Endodermal cell (in vitro differentiated cells): ENCODE results near the gene ALDH9A1. TPM values are rescaled to one million over a fixed set of nuclear protein-coding genes. Genes with fewer than 3 reads are reported as not detected.

Source experiments
- DNase-seq: peaks from one replicate; pipeline ENCODE4 v3.0.0-alpha.2; 2017
- H3K27ac ChIP-seq: 2 replicates; pipeline ENCODE4 v1.5.1; 2013; ENCODE audit warnings: mild to moderate bottlenecking, low read depth, low read length, moderate library complexity
- H3K27me3 ChIP-seq: 2 replicates; pipeline ENCODE4 v1.6.1; 2013; ENCODE audit warnings: mild to moderate bottlenecking, low read length, moderate library complexity; ENCODE audit not compliant: insufficient read depth, control insufficient read depth, poor library complexity, severe bottlenecking
- H3K36me3 ChIP-seq: 2 replicates; pipeline ENCODE4 v1.7.0; 2013; ENCODE audit warnings: mild to moderate bottlenecking, low read length, moderate library complexity; ENCODE audit not compliant: control insufficient read depth, insufficient read depth
- H3K4me1 ChIP-seq: one replicate; pipeline ENCODE4 v1.7.0; 2013; ENCODE audit warnings: low read length; ENCODE audit not compliant: control insufficient read depth, insufficient read depth
- H3K4me3 ChIP-seq: 2 replicates; pipeline ENCODE4 v1.5.1; 2013; ENCODE audit warnings: mild to moderate bottlenecking, low read length, moderate library complexity
- H3K9ac ChIP-seq: 2 replicates; pipeline ENCODE4 v1.6.1; 2013; ENCODE audit warnings: mild to moderate bottlenecking, low read length, moderate library complexity; ENCODE audit not compliant: poor library complexity, severe bottlenecking; ENCODE audit errors: extremely low read depth
- H3K9me3 ChIP-seq: 2 replicates; pipeline ENCODE4 v1.6.1; 2013; ENCODE audit warnings: mild to moderate bottlenecking, low read length, moderate library complexity; ENCODE audit not compliant: control insufficient read depth
- H3K27ac Mint-ChIP-seq: 2 replicates; pipeline ENCODE4 v1.8.0; 2020; ENCODE audit warnings: mixed read lengths
- H3K27me3 Mint-ChIP-seq: 2 replicates; pipeline ENCODE4 v1.8.0; 2021; ENCODE audit warnings: mild to moderate bottlenecking, mixed read lengths; ENCODE audit not compliant: insufficient read depth
- H3K36me3 Mint-ChIP-seq: 2 replicates; pipeline ENCODE4 v1.8.0; 2020; ENCODE audit warnings: low read depth, mixed read lengths
- H3K4me1 Mint-ChIP-seq: 2 replicates; pipeline ENCODE4 v1.8.0; 2020; ENCODE audit warnings: mixed read lengths
- H3K4me3 Mint-ChIP-seq: 2 replicates; pipeline ENCODE4 v1.8.0; 2020; ENCODE audit warnings: mild to moderate bottlenecking, moderate library complexity, mixed read lengths
- H3K9me3 Mint-ChIP-seq: 2 replicates; pipeline ENCODE4 v1.8.0; 2020; ENCODE audit warnings: mild to moderate bottlenecking, mixed read lengths
- CTCF ChIP-seq: fragments of 200-600 bp; sonication (generic); conservative IDR thresholded peaks from 2 replicates; pipeline ENCODE4 v1.5.0; 2021; ENCODE audit warnings: antibody characterized with exemption, mild to moderate bottlenecking
- WGBS, 2 experiments: methylation state at CpG; one replicate each; pipeline versions ENCODE4 v1.1.5 to v1.1.7; 2013; ENCODE audit warnings: missing lambda C conversion rate in 2 of 2, mixed read lengths in 1 of 2; ENCODE audit not compliant: insufficient coverage in 1 of 2, insufficient read length in 1 of 2; 5-methylcytosine and 5-hydroxymethylcytosine counted together
- total RNA-seq, 2 donors: library from RNA; stranded (reverse); fragmentation: NEBNext Ultra II Directional in 1 of 2; extraction: Animal tissue kit (Norgen Biotek cat#: 25700) in 1 of 2; gene quantifications; 2 replicates in 1 of 2; 3 replicates in 1 of 2; pipeline ENCODE4 v1.2.1, GENCODE V29; 2021

The ALDH9A1 gene
- total RNA-seq, 2 donors from 2014 or later, result 47.6 to 52.2 TPM

GRCh38 chr1:165647517-165647916 is 50.8 kb downstream of the ALDH9A1 start:
- no peaks in the 10 kb centered on the region for H3K27me3 Mint-ChIP-seq
- H3K36me3 ChIP-seq, result peaks cover 17% of the 10 kb centered on the region
- H3K9me3 ChIP-seq, result no peaks in the 10 kb centered on the region
- no peaks in the 10 kb centered on the region for H3K4me1 ChIP-seq
- H3K4me3 ChIP-seq, result no peak overlapping the region
- no peaks in the 10 kb centered on the region for H3K27me3 ChIP-seq
- H3K27ac Mint-ChIP-seq, result no peak overlapping the region
- no peaks in the 10 kb centered on the region for H3K4me1 Mint-ChIP-seq
- no peak for TF ChIP-seq CTCF
- H3K9me3 Mint-ChIP-seq, result no peaks in the 10 kb centered on the region
- peaks cover 26% of the 10 kb centered on the region for H3K36me3 Mint-ChIP-seq
- H3K4me3 Mint-ChIP-seq, result no peak overlapping the region
- no peak overlapping the region for H3K27ac ChIP-seq
- DNase-seq, result no peak
- no peak overlapping the region for H3K9ac ChIP-seq

GRCh38 chr1:165645654-165646366 is 52.6 kb downstream of the ALDH9A1 start:
- Histone ChIP-seq H3K9me3 (no peaks in the 10 kb centered on the region), H3K27ac (no peak overlapping the region), H3K4me1 (no peaks in the 10 kb centered on the region), H3K36me3 (peaks cover 9% of the 10 kb centered on the region), H3K27me3 (no peaks in the 10 kb centered on the region), H3K4me3 (no peak overlapping the region), H3K9ac (no peak overlapping the region)
- no peak overlapping the region for H3K4me3 Mint-ChIP-seq
- H3K9me3 Mint-ChIP-seq, result no peaks in the 10 kb centered on the region
- H3K27ac Mint-ChIP-seq, result no peak overlapping the region
- peaks cover 19% of the 10 kb centered on the region for H3K36me3 Mint-ChIP-seq
- DNase-seq, result no peak
- 95 to 97% methylated on average over 4 to 8 of the region's 8 CpGs for WGBS, 2 experiments
- no peak for TF ChIP-seq CTCF
- H3K4me1 Mint-ChIP-seq, result no peaks in the 10 kb centered on the region
- H3K27me3 Mint-ChIP-seq, result no peaks in the 10 kb centered on the region

- H3K27me3 Mint-ChIP-seq, result no peaks in the 10 kb centered on the region
- TF ChIP-seq CTCF, result no peak
- H3K27ac Mint-ChIP-seq, result no peak overlapping the region
- H3K4me3 ChIP-seq, result no peak overlapping the region
- no peaks in the 10 kb centered on the region for H3K4me1 ChIP-seq
- no CpG with 5 or more reads among the region's 2 CpGs for WGBS, 2 experiments
- no peaks in the 10 kb centered on the region for H3K9me3 Mint-ChIP-seq
- no peak overlapping the region for H3K4me3 Mint-ChIP-seq
- no peak overlapping the region for H3K27ac ChIP-seq
- no peaks in the 10 kb centered on the region for H3K4me1 Mint-ChIP-seq
- DNase-seq, result no peak
- H3K36me3 ChIP-seq, result peaks cover 1% of the 10 kb centered on the region
- no peak overlapping the region for H3K9ac ChIP-seq
- peaks cover 15% of the 10 kb centered on the region for H3K36me3 Mint-ChIP-seq
- no peaks in the 10 kb centered on the region for H3K27me3 ChIP-seq
- H3K9me3 ChIP-seq, result no peaks in the 10 kb centered on the region
Observed at GRCh38 chr1:165644064-165644735, 54.2 kb downstream of the ALDH9A1 start.
